ENCODE measurements around the gene PGAP3. TPM values are rescaled to one million over a fixed set of nuclear protein-coding genes. Genes with fewer than 3 reads are reported as not detected.
A peak's percentile ranks its signal among the peaks of the same experiment; 100 is the strongest.

Gene PGAP3
- polyA plus RNA-seq, 3 donors = 8.3 to 19.3 (median 9.2) TPM

GRCh38 chr17:39674179-39674578 lies 13.7 kb downstream of the PGAP3 start:
- H3K27ac ChIP-seq (ENCODE audit: low read depth in 1 of 2, low read length in 2 of 2) = no peak overlapping the region
- Mint-ChIP-seq H3K4me1 (peaks cover 16% of the 10 kb centered on the region), H3K36me3 (peaks cover 11 to 18% of the 10 kb centered on the region in 2 donors), H3K4me3 (no peak overlapping the region), H3K9me3 (peaks cover 0 to 4% (median 0%) of the 10 kb centered on the region in 7 donors), H3K27ac (no peak overlapping the region), H3K27me3 (ENCODE audit: low read depth in 3 of 3) (peaks cover 20 to 39% (median 35%) of the 10 kb centered on the region in 3 donors)
- H3K36me3 ChIP-seq (replicated peaks in 1 of 2; ENCODE audit: control insufficient read depth in 1 of 2, insufficient read depth in 2 of 2, low read length in 2 of 2) = peaks cover 0 to 1% of the 10 kb centered on the region in 2 donors
- H3K9me3 ChIP-seq (replicated peaks in 1 of 2; ENCODE audit: control insufficient read depth in 1 of 2, insufficient read depth in 1 of 2, low read length in 2 of 2) = no peaks in the 10 kb centered on the region
- DNase-seq = no peak
- H3K4me2 ChIP-seq (replicated peaks; ENCODE audit: extremely low read depth, low read length, poor library complexity, severe bottlenecking) = no peak overlapping the region
- peaks cover 2 to 26% of the 10 kb centered on the region in 2 donors for H3K27me3 ChIP-seq (ENCODE audit: control insufficient read depth in 2 of 2, insufficient read depth in 2 of 2, low read length in 2 of 2)
- H2AFZ ChIP-seq (ENCODE audit: insufficient read depth, low read depth, low read length, poor library complexity, severe bottlenecking) = no peak overlapping the region
- intact Hi-C loops (cut with micrococcal nuclease) = no loop called here
- no peak overlapping the region for H3K4me3 ChIP-seq (replicated peaks in 1 of 3; ENCODE audit: low read depth in 2 of 3, low read length in 3 of 3)
- TF ChIP-seq CTCF (IDR thresholded peaks at IDR 0.05) = no peak
- no peaks in the 10 kb centered on the region for H3K79me2 ChIP-seq (ENCODE audit: insufficient read depth, low read length)
- no peak overlapping the region for H3K9ac ChIP-seq (ENCODE audit: insufficient read depth, low read length, poor library complexity, severe bottlenecking)
- H3K4me1 ChIP-seq (ENCODE audit: control insufficient read depth in 1 of 2, insufficient read depth in 2 of 2, low read length in 2 of 2) = peaks cover 0 to 4% of the 10 kb centered on the region in 2 donors
- WGBS (ENCODE audit: insufficient coverage) = 94% methylated on average over 3 of the region's 5 CpGs
- H4K20me1 ChIP-seq (ENCODE audit: insufficient read depth, low read length) = no peaks in the 10 kb centered on the region

GRCh38 chr17:39673335-39674081 lies 14.3 kb downstream of the PGAP3 start:
- Mint-ChIP-seq H3K4me1 (peaks cover 19% of the 10 kb centered on the region), H3K9me3 (peaks cover 0 to 4% (median 2%) of the 10 kb centered on the region in 7 donors), H3K27me3 (ENCODE audit: low read depth in 3 of 3) (peaks cover 25 to 46% (median 39%) of the 10 kb centered on the region in 3 donors), H3K36me3 (peaks cover 5 to 15% of the 10 kb centered on the region in 2 donors), H3K27ac (peak overlapping the region in 1 of 7 donors; percentile 42), H3K4me3 (no peak overlapping the region)
- DNase-seq = no peak
- Histone ChIP-seq H3K27me3 (ENCODE audit: control insufficient read depth in 2 of 2, insufficient read depth in 2 of 2, low read length in 2 of 2) (peaks cover 5 to 32% of the 10 kb centered on the region in 2 donors), H3K9me3 (replicated peaks in 1 of 2; ENCODE audit: control insufficient read depth in 1 of 2, insufficient read depth in 1 of 2, low read length in 2 of 2) (no peaks in the 10 kb centered on the region), H3K4me1 (ENCODE audit: control insufficient read depth in 1 of 2, insufficient read depth in 2 of 2, low read length in 2 of 2) (peaks cover 2 to 6% of the 10 kb centered on the region in 2 donors), H3K9ac (ENCODE audit: insufficient read depth, low read length, poor library complexity, severe bottlenecking) (no peak overlapping the region), H3K4me3 (replicated peaks in 1 of 3; ENCODE audit: low read depth in 2 of 3, low read length in 3 of 3) (no peak overlapping the region), H3K27ac (ENCODE audit: low read depth in 1 of 2, low read length in 2 of 2) (no peak overlapping the region), H4K20me1 (ENCODE audit: insufficient read depth, low read length) (no peaks in the 10 kb centered on the region), H3K36me3 (replicated peaks in 1 of 2; ENCODE audit: control insufficient read depth in 1 of 2, insufficient read depth in 2 of 2, low read length in 2 of 2) (no peaks in the 10 kb centered on the region), H3K79me2 (ENCODE audit: insufficient read depth, low read length) (no peaks in the 10 kb centered on the region), H3K4me2 (replicated peaks; ENCODE audit: extremely low read depth, low read length, poor library complexity, severe bottlenecking) (no peak overlapping the region), H2AFZ (ENCODE audit: insufficient read depth, low read depth, low read length, poor library complexity, severe bottlenecking) (no peak overlapping the region)
- intact Hi-C loops (cut with micrococcal nuclease) = no loop called here
- WGBS (ENCODE audit: insufficient coverage) = 83% methylated on average over 11 of the region's 13 CpGs
- no peak for TF ChIP-seq CTCF (IDR thresholded peaks at IDR 0.05)

Data from CD14-positive monocyte (primary cell).